H1 (cell line): ENCODE data around the gene EPS8L1. TPM values are rescaled to one million over a fixed set of nuclear protein-coding genes. Genes with fewer than 3 reads are reported as not detected.

ENCODE experiments used
- CTCF ChIA-PET: fragments of 300-600 bp; sonication (Branson Sonifier 250); formaldehyde crosslinking; loops from one replicate; lab custom pipeline; 2021; ENCODE audit not compliant: partially characterized antibody; lab: Charles Lee
- POLR2A ChIA-PET: fragments of 300-600 bp; sonication (Branson Sonifier 250); formaldehyde crosslinking; loops from one replicate; lab custom pipeline; 2021; ENCODE audit warnings: inconsistent platforms; ENCODE audit not compliant: partially characterized antibody; lab: Charles Lee
- DNase-seq, 2 experiments: peaks; one replicate each; pipeline versions ENCODE4 v3.0.0 to v3.0.0-alpha.2; 2010 to 2022; ENCODE audit warnings: low spot score in 2 of 2, low read depth in 1 of 2, mixed read lengths in 1 of 2
- FAIRE-seq: peaks from 2 replicates; lab custom pipeline; 2011; peaks lifted over from hg19 to GRCh38; lab: Jason Lieb, UNC
- H2AFZ ChIP-seq: 2 replicates; pipeline ENCODE4 v1.8.1; 2012; ENCODE audit warnings: low read length, inconsistent platforms
- H2AK5ac ChIP-seq: 2 replicates; pipeline ENCODE4 v1.6.1; 2013; ENCODE audit warnings: low read depth, low read length
- H2BK120ac ChIP-seq: replicated peaks from 2 replicates; pipeline ENCODE3; 2013; ENCODE audit warnings: low read depth, low read length, inconsistent platforms
- H2BK12ac ChIP-seq: 2 replicates; pipeline ENCODE4 v1.6.1; 2013; ENCODE audit warnings: low read depth, low read length
- H2BK15ac ChIP-seq: 2 replicates; pipeline ENCODE4 v1.6.1; 2013; ENCODE audit warnings: low read length
- H2BK20ac ChIP-seq: 2 replicates; pipeline ENCODE4 v1.6.1; 2013; ENCODE audit warnings: low read length
- H2BK5ac ChIP-seq: 2 replicates; pipeline ENCODE4 v1.6.1; 2013; ENCODE audit warnings: low read depth, low read length
- H3K14ac ChIP-seq: 2 replicates; pipeline ENCODE4 v1.6.1; 2013; ENCODE audit warnings: inconsistent platforms; ENCODE audit not compliant: insufficient read length
- H3K18ac ChIP-seq: 2 replicates; pipeline ENCODE4 v1.6.1; 2013; ENCODE audit warnings: low read length; ENCODE audit errors: extremely low read depth
- H3K23ac ChIP-seq: 2 replicates; pipeline ENCODE4 v1.6.1; 2013; ENCODE audit warnings: inconsistent platforms; ENCODE audit not compliant: insufficient read length
- H3K23me2 ChIP-seq: 2 replicates; pipeline ENCODE4 v1.6.1; 2013; ENCODE audit warnings: low read depth, low read length
- H3K27ac ChIP-seq: 2 replicates; pipeline ENCODE4 v1.6.1; 2011; ENCODE audit warnings: low read depth, low read length, inconsistent platforms
- H3K27me3 ChIP-seq, 4 experiments: replicated peaks in 1 of 4; 1 replicate in 1 of 4; 2 replicates in 3 of 4; pipeline versions ENCODE4 v1.6.1 to v1.8.1; 2011 to 2013; ENCODE audit warnings: low read length in 3 of 4, mild to moderate bottlenecking in 3 of 4, inconsistent platforms in 2 of 4, mixed read lengths in 2 of 4, moderate library complexity in 1 of 4; ENCODE audit not compliant: control insufficient read depth in 3 of 4, insufficient read depth in 3 of 4; ENCODE audit errors: extremely low read depth in 1 of 4
- H3K36me3 ChIP-seq, 4 experiments: 2 replicates each; pipeline versions ENCODE4 v1.6.1 to v1.8.1; 2011 to 2013; ENCODE audit warnings: mild to moderate bottlenecking in 4 of 4, low read length in 3 of 4, moderate library complexity in 2 of 4, control low read depth in 1 of 4, inconsistent platforms in 1 of 4; ENCODE audit not compliant: insufficient read depth in 4 of 4, control insufficient read depth in 2 of 4
- H3K4ac ChIP-seq: replicated peaks from 2 replicates; pipeline ENCODE3; 2013; ENCODE audit warnings: low read length, low read depth, mixed read lengths, inconsistent platforms; ENCODE audit not compliant: insufficient read length
- H3K4me1 ChIP-seq, 4 experiments: replicated peaks in 1 of 4; 1 replicate in 1 of 4; 2 replicates in 3 of 4; pipeline versions ENCODE4 v1.6.1 to v1.8.1; 2011 to 2013; ENCODE audit warnings: low read length in 3 of 4, inconsistent platforms in 2 of 4, mixed read lengths in 1 of 4; ENCODE audit not compliant: insufficient read depth in 4 of 4, control insufficient read depth in 3 of 4
- H3K4me2 ChIP-seq, 2 experiments: 2 replicates each; pipeline versions ENCODE4 v1.6.1 to v1.8.1; 2011 to 2013; ENCODE audit warnings: low read depth in 2 of 2, low read length in 2 of 2, control low read depth in 1 of 2, inconsistent platforms in 1 of 2, mild to moderate bottlenecking in 1 of 2; ENCODE audit not compliant: insufficient read depth in 1 of 2
- H3K4me3 ChIP-seq, 4 experiments: fragments of 200-600, 300-600 bp in 1 of 4; sonication (generic), shearing (Covaris generic), sonication (Bioruptor Twin) in 1 of 4; 2 replicates each; pipeline versions ENCODE4 v1.5.1 to v1.8.1; 2011 to 2016; ENCODE audit warnings: low read length in 4 of 4, low read depth in 3 of 4, control low read depth in 2 of 4, inconsistent platforms in 2 of 4, mild to moderate bottlenecking in 2 of 4, mixed read lengths in 1 of 4, moderate library complexity in 1 of 4; ENCODE audit not compliant: insufficient read depth in 2 of 4; ENCODE audit errors: extremely low read depth in 1 of 4
- H3K56ac ChIP-seq: replicated peaks from 2 replicates; pipeline ENCODE3; 2013; ENCODE audit warnings: low read depth, mild to moderate bottlenecking, mixed read lengths, low read length, inconsistent platforms; ENCODE audit not compliant: insufficient read length
- H3K79me1 ChIP-seq: 2 replicates; pipeline ENCODE4 v1.6.1; 2013; ENCODE audit warnings: low read depth, low read length, control low read depth
- H3K79me2 ChIP-seq, 2 experiments: 2 replicates each; pipeline versions ENCODE4 v1.6.1 to v1.8.1; 2012 to 2013; ENCODE audit warnings: low read length in 2 of 2, mild to moderate bottlenecking in 2 of 2, inconsistent platforms in 1 of 2; ENCODE audit not compliant: insufficient read depth in 2 of 2, control insufficient read depth in 1 of 2
- H3K9ac ChIP-seq, 4 experiments: replicated peaks in 1 of 4; 1 replicate in 1 of 4; 2 replicates in 3 of 4; pipeline versions ENCODE4 v1.6.1 to v1.8.1; 2011 to 2013; ENCODE audit warnings: low read depth in 3 of 4, low read length in 3 of 4, control low read depth in 2 of 4, mild to moderate bottlenecking in 2 of 4, moderate library complexity in 2 of 4, inconsistent platforms in 1 of 4; ENCODE audit errors: extremely low read depth in 1 of 4
- H3K9me3 ChIP-seq, 2 experiments: 2 replicates each; pipeline versions ENCODE4 v1.6.1 to v1.8.1; 2012 to 2013; ENCODE audit warnings: mild to moderate bottlenecking in 2 of 2, moderate library complexity in 2 of 2, control low read depth in 1 of 2, inconsistent platforms in 1 of 2, low read depth in 1 of 2, low read length in 1 of 2, mixed read lengths in 1 of 2; ENCODE audit not compliant: insufficient read depth in 2 of 2
- H4K20me1 ChIP-seq, 2 experiments: replicated peaks in 1 of 2; 2 replicates each; pipeline versions ENCODE3 to v1.8.1; 2011 to 2013; ENCODE audit warnings: inconsistent platforms in 2 of 2, low read length in 2 of 2, mild to moderate bottlenecking in 1 of 2; ENCODE audit not compliant: insufficient read depth in 2 of 2, control insufficient read depth in 1 of 2
- H4K5ac ChIP-seq: 2 replicates; pipeline ENCODE4 v1.6.1; 2013; ENCODE audit warnings: low read length, low read depth, mixed read lengths, inconsistent platforms; ENCODE audit not compliant: insufficient read length
- H4K8ac ChIP-seq: 2 replicates; pipeline ENCODE4 v1.8.0; 2013; ENCODE audit warnings: mild to moderate bottlenecking, moderate library complexity, low read length, inconsistent platforms; ENCODE audit not compliant: insufficient read depth; ENCODE audit errors: extremely low read depth
- H4K91ac ChIP-seq: replicated peaks from 2 replicates; pipeline ENCODE3; 2013; ENCODE audit warnings: low read length, mixed read lengths, inconsistent platforms; ENCODE audit not compliant: insufficient read length
- BRCA1 ChIP-seq: IDR thresholded peaks from 2 replicates; pipeline ENCODE4 v1.6.1; 2012; ENCODE audit warnings: low read depth, low read length, improper control_type of control experiment
- RXRA ChIP-seq: IDR thresholded peaks from 2 replicates; pipeline ENCODE4 v1.6.1; 2011; ENCODE audit warnings: low read depth, mild to moderate bottlenecking, low read length, moderate library complexity; ENCODE audit not compliant: insufficient read depth
- WGBS, 2 experiments: shearing (Covaris generic) in 1 of 2; methylation state at CpG; one replicate each; pipeline versions ENCODE4 v1.1.6 to v1.1.7; 2013 to 2015; ENCODE audit warnings: low lambda C conversion rate in 2 of 2, mixed read lengths in 2 of 2, inconsistent platforms in 1 of 2, low coverage in 1 of 2, missing lambda C conversion rate in 1 of 2; ENCODE audit not compliant: insufficient replicate concordance in 2 of 2, insufficient coverage in 1 of 2, insufficient read length in 1 of 2; ENCODE audit errors: extremely low coverage in 1 of 2, missing lambda C conversion rate in 1 of 2; 5-methylcytosine and 5-hydroxymethylcytosine counted together
- polyA plus RNA-seq, 7 experiments: library from polyadenylated mRNA; depleted of rRNA in 3 of 7; stranded (reverse) in 5 of 7; unstranded in 2 of 7; fragments of >200 nt in 5 of 7; fragments of 200-250 nt in 2 of 7; gene quantifications; 1 replicate in 5 of 7; 2 replicates in 1 of 7; 4 replicates in 1 of 7; pipeline versions ENCODE4 v1.2.1 to v1.2.3, GENCODE V29; 2011 to 2013; ENCODE audit warnings: missing spikeins in 2 of 7, mixed read lengths in 2 of 7
- total RNA-seq: library from RNA; stranded (reverse); fragmentation: NEBNext Ultra II Directional; extraction: Animal tissue kit (Norgen Biotek cat#: 25700); gene quantifications from 2 replicates; pipeline ENCODE4 v1.2.1, GENCODE V29; 2021

EPS8L1 gene
- total and polyA plus RNA-seq, 2 of the 8 experiments (the other 6 are each of a cell fraction or from before 2014, with no cell fraction given): 19.8 to 30.2 TPM

GRCh38 chr19:55031178-55031577 is 44.5 kb upstream of the EPS8L1 start:
- no peak overlapping the region for H4K5ac ChIP-seq
- H3K4me1 ChIP-seq: no peaks in the 10 kb centered on the region
- no peak overlapping the region for H3K27ac ChIP-seq
- H3K9ac ChIP-seq: no peak overlapping the region
- no peaks in the 10 kb centered on the region; the same call in 1 of the 2 replicates for H3K23me2 ChIP-seq
- no peaks in the 10 kb centered on the region; a peak in 1 of 4 replicates for H3K9me3 ChIP-seq
- TF ChIP-seq BRCA1 (no peak), RXRA (no peak)
- H2BK15ac ChIP-seq: no peak overlapping the region
- H3K23ac ChIP-seq: no peak overlapping the region
- no peak overlapping the region for H4K8ac ChIP-seq
- FAIRE-seq (no peak), DNase-seq (no peak)
- H3K14ac ChIP-seq: no peak overlapping the region
- ChIA-PET CTCF (interaction anchor here (0.8 to 0.9 kb wide), 2 partner anchors 11 to 34 kb away, joined by 3 to 4 read pairs; no protein-coding TSS in a partner anchor), POLR2A (interaction anchor here (1.8 kb wide), 1 partner anchor 21 kb away, joined by 4 read pairs; no protein-coding TSS in a partner anchor)
- H3K79me2 ChIP-seq: peaks cover 0 to 22% of the 10 kb centered on the region in 2 experiments; a peak in 1 of 4 replicates
- no peak overlapping the region for H2AK5ac ChIP-seq
- H3K4ac ChIP-seq: no peak overlapping the region
- peaks cover 3% of the 10 kb centered on the region; the same call in 1 of the 2 replicates for H3K79me1 ChIP-seq
- no peak overlapping the region for H2AFZ ChIP-seq
- no peaks in the 10 kb centered on the region for H3K36me3 ChIP-seq
- no peak overlapping the region for H2BK20ac ChIP-seq
- no peaks in the 10 kb centered on the region for H3K27me3 ChIP-seq
- 95% methylated on average over 7 of the region's 7 CpGs; no CpG with 5 or more reads in 1 of the 2 experiments for WGBS, 2 experiments
- H3K4me2 ChIP-seq: no peak overlapping the region
- H3K18ac ChIP-seq: no peak overlapping the region
- H2BK12ac ChIP-seq: no peak overlapping the region
- H3K4me3 ChIP-seq: no peak overlapping the region
- H3K56ac ChIP-seq: no peak overlapping the region
- no peak overlapping the region for H2BK5ac ChIP-seq
- H4K20me1 ChIP-seq: peaks cover 2 to 3% of the 10 kb centered on the region in 2 experiments
- H2BK120ac ChIP-seq: no peak overlapping the region
- H4K91ac ChIP-seq: no peak overlapping the region
